Raji (cell line): ENCODE results near the gene CRK.

Source experiments
- POLR2A ChIP-seq: IDR thresholded peaks from 2 replicates; pipeline ENCODE4 v1.6.1; 2011; ENCODE audit warnings: low read depth, low read length, control low read depth; ENCODE audit not compliant: insufficient read depth

CRK gene

GRCh38 chr17:1455797-1456599, at the start of gene CRK:
Gene CRK (minus strand): TSS chr17:1456232. CDS start chr17:1456117, 115 bp downstream.
- TF ChIP-seq POLR2A, result peak; percentile 80

GRCh38 chr17:1505586-1505985, 49.6 kb upstream of the CRK start:
- no peak for TF ChIP-seq POLR2A

- no peak for TF ChIP-seq POLR2A
Observed at GRCh38 chr17:1504866-1505265, 48.8 kb upstream of the CRK start.

GRCh38 chr17:1503699-1504098, 47.7 kb upstream of the CRK start:
- no peak for TF ChIP-seq POLR2A

GRCh38 chr17:1498869-1499268, 42.8 kb upstream of the CRK start:
- no peak for TF ChIP-seq POLR2A

GRCh38 chr17:1498233-1498632, 42.2 kb upstream of the CRK start:
- no peak for TF ChIP-seq POLR2A

- TF ChIP-seq POLR2A, result no peak
Observed at GRCh38 chr17:1497831-1498230, 41.8 kb upstream of the CRK start.

- TF ChIP-seq POLR2A, result no peak
Observed at GRCh38 chr17:1496869-1497268, 40.8 kb upstream of the CRK start.

- no peak for TF ChIP-seq POLR2A
Observed at GRCh38 chr17:1495265-1495989, 39.4 kb upstream of the CRK start.

GRCh38 chr17:1494736-1495253, 38.8 kb upstream of the CRK start:
- no peak for TF ChIP-seq POLR2A

GRCh38 chr17:1494203-1494602, 38.2 kb upstream of the CRK start:
- no peak for TF ChIP-seq POLR2A

GRCh38 chr17:1493291-1493980, 37.4 kb upstream of the CRK start:
- TF ChIP-seq POLR2A, result no peak

GRCh38 chr17:1492249-1493206, 36.5 kb upstream of the CRK start, which contains the start of gene MYO1C:
Gene MYO1C (minus strand): TSS chr17:1492686. CDS start chr17:1492487, 199 bp downstream.
- no peak for TF ChIP-seq POLR2A
